Lung (tissue), 12 donors: ENCODE measurements around the gene UQCRQ. TPM values are rescaled to one million over a fixed set of nuclear protein-coding genes. Genes with fewer than 3 reads are reported as not detected.
A peak's percentile ranks its signal among the peaks of the same experiment; 100 is the strongest.

Experiments used
- ATAC-seq: fragments of 200-7000 bp; cut with Tn5 transposase; one replicate; pipeline ENCODE4 v1.9.1; 2020; ENCODE audit warnings: moderate number of reproducible peaks; ENCODE audit not compliant: insufficient read depth, low FRiP score
- DNase-seq, 3 donors: peaks; one replicate each; pipeline ENCODE4 v3.0.0-alpha.2; 2013 to 2017
- H3K27ac ChIP-seq, 2 donors: one replicate each; pipeline ENCODE4 v1.5.1; 2013; ENCODE audit warnings: mild to moderate bottlenecking in 2 of 2, moderate library complexity in 2 of 2, control low read depth in 1 of 2, inconsistent platforms in 1 of 2, low read depth in 1 of 2, low read length in 1 of 2
- H3K27me3 ChIP-seq, 3 donors: one replicate each; pipeline ENCODE4 v1.5.1; 2013; ENCODE audit warnings: low read length in 2 of 3; ENCODE audit not compliant: control insufficient read depth in 3 of 3, insufficient read depth in 3 of 3
- H3K36me3 ChIP-seq, 4 donors: one replicate each; pipeline ENCODE4 v1.5.1; 2013; ENCODE audit warnings: low read length in 4 of 4, mild to moderate bottlenecking in 1 of 4, moderate library complexity in 1 of 4; ENCODE audit not compliant: control insufficient read depth in 4 of 4, insufficient read depth in 4 of 4
- H3K4me1 ChIP-seq, 5 donors: one replicate each; pipeline ENCODE4 v1.5.1; 2013; ENCODE audit warnings: low read length in 5 of 5, mild to moderate bottlenecking in 2 of 5, moderate library complexity in 1 of 5; ENCODE audit not compliant: control insufficient read depth in 5 of 5, insufficient read depth in 5 of 5
- H3K4me3 ChIP-seq: one replicate; pipeline ENCODE4 v1.5.1; 2013; ENCODE audit warnings: mild to moderate bottlenecking, control low read depth, moderate library complexity
- H3K9ac ChIP-seq, 2 donors: one replicate each; pipeline ENCODE4 v1.5.1; 2013; ENCODE audit warnings: low read length in 2 of 2, control low read depth in 1 of 2; ENCODE audit not compliant: insufficient read depth in 1 of 2
- H3K9me3 ChIP-seq, 4 donors: one replicate each; pipeline ENCODE4 v1.5.1; 2013; ENCODE audit warnings: low read length in 3 of 4, mild to moderate bottlenecking in 1 of 4, moderate library complexity in 1 of 4; ENCODE audit not compliant: control insufficient read depth in 4 of 4, insufficient read depth in 3 of 4
- WGBS, 2 donors: extraction: QIAGEN DNeasy Blood & Tissue Kit; methylation state at CpG; one replicate each; pipeline ENCODE4 v1.1.7; 2013; 5-methylcytosine and 5-hydroxymethylcytosine counted together
- polyA plus RNA-seq, 2 donors: library from polyadenylated mRNA; stranded (reverse); fragments of 200-250 nt; gene quantifications; one replicate each; pipeline ENCODE4 v1.2.1, GENCODE V29; 2013
- total RNA-seq, 2 donors: library from RNA; depleted of rRNA in 1 of 2; stranded (reverse); fragments of >200 nt in 1 of 2; gene quantifications; one replicate each; pipeline ENCODE4 v1.2.1, GENCODE V29; 2014 to 2021
- TF ChIP-seq, protein P1 (sequence below): IDR thresholded peaks from 2 replicates; pipeline ENCODE4 v1.5.1; 2012; ENCODE audit warnings: mild to moderate bottlenecking; ENCODE audit errors: control extremely low read depth, extremely low read depth
- donor health status: control.
- donor health status: control.
- donor health status: Bipolar disorder and iron deficiency.
- donor health status: healthy.
- donor health status: DM: yes; HTN: yes; CAD: no.

UQCRQ gene
- total and polyA plus RNA-seq, 4 donors = 99.0 to 528 (median 296) TPM

- H3K9ac ChIP-seq = no peak overlapping the region
- DNase-seq = peak; percentile 50 to 76 (median 70)
Measured at GRCh38 chr5:132822650-132823480, 43.6 kb upstream of the UQCRQ start.

DNA sequence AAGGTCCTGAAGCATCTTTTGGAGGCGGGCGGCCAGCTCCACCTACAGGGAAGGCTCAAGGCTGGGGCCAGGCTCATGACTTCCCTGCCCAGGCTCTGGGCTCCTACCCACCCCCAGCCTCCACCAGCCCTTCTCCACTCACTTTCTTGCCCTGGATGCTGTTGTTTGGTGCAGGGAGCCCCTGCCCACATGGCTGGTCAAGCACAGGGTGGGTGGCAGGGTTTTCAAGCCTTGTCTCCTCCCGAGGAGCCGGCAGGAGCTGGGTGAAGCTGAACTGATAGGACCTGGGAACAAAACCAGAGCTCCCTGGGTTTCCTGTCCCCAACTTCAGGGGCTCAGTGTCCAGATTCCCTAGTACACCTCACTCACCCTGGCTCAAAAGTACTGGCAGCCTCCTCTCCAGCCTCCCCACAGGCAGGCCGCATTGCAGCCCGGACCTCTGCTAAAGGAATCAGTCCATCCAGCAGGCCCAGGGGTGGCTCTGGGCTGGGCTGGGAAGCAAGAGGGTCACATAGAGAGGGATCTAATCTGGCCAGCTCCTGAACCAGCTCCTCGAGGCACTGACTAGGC lies 42.9 kb upstream of the UQCRQ start:
- Histone ChIP-seq H3K9ac (no peak overlapping the region), H3K27me3 (peaks cover 0 to 17% (median 11%) of the 10 kb centered on the region in 3 donors), H3K4me3 (no peak overlapping the region), H3K9me3 (no peaks in the 10 kb centered on the region), H3K4me1 (peaks cover 0 to 28% (median 3%) of the 10 kb centered on the region in 5 donors), H3K36me3 (peaks cover 0 to 4% (median 0%) of the 10 kb centered on the region in 4 donors), H3K27ac (no peak overlapping the region)
- ATAC-seq = no peak
- no peak for DNase-seq
- WGBS, 2 donors = 83 to 90% methylated on average over 7 of the region's 7 CpGs
- TF ChIP-seq, protein P1, sequence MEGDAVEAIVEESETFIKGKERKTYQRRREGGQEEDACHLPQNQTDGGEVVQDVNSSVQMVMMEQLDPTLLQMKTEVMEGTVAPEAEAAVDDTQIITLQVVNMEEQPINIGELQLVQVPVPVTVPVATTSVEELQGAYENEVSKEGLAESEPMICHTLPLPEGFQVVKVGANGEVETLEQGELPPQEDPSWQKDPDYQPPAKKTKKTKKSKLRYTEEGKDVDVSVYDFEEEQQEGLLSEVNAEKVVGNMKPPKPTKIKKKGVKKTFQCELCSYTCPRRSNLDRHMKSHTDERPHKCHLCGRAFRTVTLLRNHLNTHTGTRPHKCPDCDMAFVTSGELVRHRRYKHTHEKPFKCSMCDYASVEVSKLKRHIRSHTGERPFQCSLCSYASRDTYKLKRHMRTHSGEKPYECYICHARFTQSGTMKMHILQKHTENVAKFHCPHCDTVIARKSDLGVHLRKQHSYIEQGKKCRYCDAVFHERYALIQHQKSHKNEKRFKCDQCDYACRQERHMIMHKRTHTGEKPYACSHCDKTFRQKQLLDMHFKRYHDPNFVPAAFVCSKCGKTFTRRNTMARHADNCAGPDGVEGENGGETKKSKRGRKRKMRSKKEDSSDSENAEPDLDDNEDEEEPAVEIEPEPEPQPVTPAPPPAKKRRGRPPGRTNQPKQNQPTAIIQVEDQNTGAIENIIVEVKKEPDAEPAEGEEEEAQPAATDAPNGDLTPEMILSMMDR = no peak

More at GRCh38 chr5:132822650-132823480, 43.6 kb upstream of the UQCRQ start:
- no peak overlapping the region for H3K4me3 ChIP-seq
- TF ChIP-seq, protein P1 = no peak
- H3K27me3 ChIP-seq = peaks cover 0 to 14% (median 12%) of the 10 kb centered on the region in 3 donors
- 35 to 46% methylated on average over 68 of the region's 68 CpGs for WGBS, 2 donors
- no peaks in the 10 kb centered on the region for H3K9me3 ChIP-seq
- peaks cover 0 to 4% (median 0%) of the 10 kb centered on the region in 4 donors for H3K36me3 ChIP-seq
- no peak overlapping the region for H3K27ac ChIP-seq
- H3K4me1 ChIP-seq = peaks cover 0 to 28% (median 3%) of the 10 kb centered on the region in 5 donors
- ATAC-seq = peak; percentile 21

GRCh38 chr5:132824426-132824825 lies 42.0 kb upstream of the UQCRQ start:
- no peak overlapping the region for H3K4me3 ChIP-seq
- H3K27ac ChIP-seq = no peak overlapping the region
- peaks cover 0 to 4% (median 0%) of the 10 kb centered on the region in 4 donors for H3K36me3 ChIP-seq
- H3K4me1 ChIP-seq = peaks cover 0 to 29% (median 6%) of the 10 kb centered on the region in 5 donors
- H3K9me3 ChIP-seq = peaks cover 0 to 1% (median 0%) of the 10 kb centered on the region in 4 donors
- DNase-seq (no peak), ATAC-seq (no peak)
- peaks cover 0 to 16% (median 14%) of the 10 kb centered on the region in 3 donors for H3K27me3 ChIP-seq
- no peak overlapping the region for H3K9ac ChIP-seq
- WGBS, 2 donors = 89% methylated on average over 3 of the region's 3 CpGs
- TF ChIP-seq, protein P1 = no peak
